Gastroesophageal sphincter (tissue), 4 donors: Measurements from ENCODE around the gene FYB2. TPM values are rescaled to one million over a fixed set of nuclear protein-coding genes. Genes with fewer than 3 reads are reported as not detected.

ENCODE experiments used
- ATAC-seq: fragments of 150-250 bp; one replicate; pipeline ENCODE4 v1.9.1; 2016; ENCODE audit warnings: mild to moderate bottlenecking, moderate library complexity
- H3K27ac ChIP-seq, 4 donors: fragments of 200-600 bp; sonication (generic) in 3 of 4; 1 replicate in 3 of 4; 2 replicates in 1 of 4; pipeline ENCODE4 v1.5.1; 2016 to 2019
- H3K27me3 ChIP-seq: fragments of 200-600 bp; sonication (generic); one replicate; pipeline ENCODE4 v1.5.1; 2019
- H3K36me3 ChIP-seq, 2 donors: fragments of 200-600 bp; sonication (generic); one replicate each; pipeline ENCODE4 v1.5.1; 2019; ENCODE audit warnings: control low read depth in 1 of 2
- H3K4me1 ChIP-seq, 3 donors: fragments of 200-600 bp; sonication (generic); 1 replicate in 2 of 3; 2 replicates in 1 of 3; pipeline ENCODE4 v1.5.1; 2016 to 2019; ENCODE audit warnings: control low read depth in 2 of 3
- H3K4me3 ChIP-seq, 2 donors: fragments of 200-600 bp; sonication (generic); one replicate each; pipeline ENCODE4 v1.5.1; 2019; ENCODE audit warnings: mild to moderate bottlenecking in 1 of 2, moderate library complexity in 1 of 2
- H3K9me3 ChIP-seq, 3 donors: fragments of 200-600 bp; sonication (generic); one replicate each; pipeline ENCODE4 v1.5.1; 2017 to 2019; ENCODE audit warnings: control low read depth in 2 of 3
- EP300 ChIP-seq: sonication (generic); formaldehyde crosslinking; IDR thresholded peaks from one replicate; pipeline ENCODE4 v1.6.1; 2017; ENCODE audit warnings: antibody characterized with exemption, mild to moderate bottlenecking
- POLR2A ChIP-seq, 2 donors: fragments of 450-650 bp; IDR thresholded peaks; one replicate each; pipeline ENCODE4 v1.6.1; 2017; ENCODE audit warnings: antibody characterized with exemption in 2 of 2, mild to moderate bottlenecking in 2 of 2, moderate library complexity in 1 of 2
- POLR2AphosphoS5 ChIP-seq: sonication (generic); formaldehyde crosslinking; IDR thresholded peaks from one replicate; pipeline ENCODE4 v1.6.1; 2017; ENCODE audit warnings: antibody characterized with exemption
- WGBS, 2 donors: methylation state at CpG; one replicate each; pipeline ENCODE4 v1.1.5; 2018; ENCODE audit warnings: low coverage in 1 of 2; 5-methylcytosine and 5-hydroxymethylcytosine counted together
- total RNA-seq, 4 donors: library from RNA; depleted of rRNA; stranded (reverse); fragments of >200 nt; gene quantifications; one replicate each; pipeline ENCODE4 v1.1.0, GENCODE V29; 2016
- TF ChIP-seq, protein P1 (sequence below), 4 experiments: fragments of 200-600 bp in 2 of 4; fragments of 450-650 bp in 2 of 4; sonication (generic) in 1 of 4; IDR thresholded peaks; one replicate each; pipeline ENCODE4 v1.5.1; 2017 to 2019; ENCODE audit warnings: antibody characterized with exemption in 4 of 4, mild to moderate bottlenecking in 2 of 4, moderate library complexity in 2 of 4

The FYB2 gene
- total RNA-seq, 4 donors from 2014 or later, result 0.64 TPM; not detected in 3

DNA sequence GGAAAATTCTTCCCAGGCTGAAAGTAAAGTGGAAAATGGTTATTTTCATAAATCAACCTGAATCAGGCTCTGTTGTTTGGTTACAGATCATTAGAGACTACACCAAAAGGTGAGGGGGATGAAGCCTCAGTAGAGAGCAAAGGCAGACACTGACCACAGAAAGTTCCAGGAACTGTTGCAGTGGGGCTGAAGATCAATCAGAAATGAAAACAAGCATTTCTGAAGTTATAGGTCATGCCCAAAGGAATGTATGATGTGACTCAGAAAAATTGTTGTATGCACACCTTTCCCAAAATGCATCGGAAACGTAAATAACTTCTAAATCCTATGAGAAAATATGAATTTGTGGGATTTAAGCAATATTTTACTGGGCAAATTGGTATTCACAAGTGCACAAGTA lies 63.3 kb downstream of the FYB2 start:
- H3K4me1 ChIP-seq, result no peaks in the 10 kb centered on the region
- H3K27me3 ChIP-seq, result no peaks in the 10 kb centered on the region
- TF ChIP-seq POLR2AphosphoS5 (no peak), POLR2A (IDR thresholded peaks at IDR 0.05) (no peak), EP300 (no peak)
- TF ChIP-seq, protein P1, sequence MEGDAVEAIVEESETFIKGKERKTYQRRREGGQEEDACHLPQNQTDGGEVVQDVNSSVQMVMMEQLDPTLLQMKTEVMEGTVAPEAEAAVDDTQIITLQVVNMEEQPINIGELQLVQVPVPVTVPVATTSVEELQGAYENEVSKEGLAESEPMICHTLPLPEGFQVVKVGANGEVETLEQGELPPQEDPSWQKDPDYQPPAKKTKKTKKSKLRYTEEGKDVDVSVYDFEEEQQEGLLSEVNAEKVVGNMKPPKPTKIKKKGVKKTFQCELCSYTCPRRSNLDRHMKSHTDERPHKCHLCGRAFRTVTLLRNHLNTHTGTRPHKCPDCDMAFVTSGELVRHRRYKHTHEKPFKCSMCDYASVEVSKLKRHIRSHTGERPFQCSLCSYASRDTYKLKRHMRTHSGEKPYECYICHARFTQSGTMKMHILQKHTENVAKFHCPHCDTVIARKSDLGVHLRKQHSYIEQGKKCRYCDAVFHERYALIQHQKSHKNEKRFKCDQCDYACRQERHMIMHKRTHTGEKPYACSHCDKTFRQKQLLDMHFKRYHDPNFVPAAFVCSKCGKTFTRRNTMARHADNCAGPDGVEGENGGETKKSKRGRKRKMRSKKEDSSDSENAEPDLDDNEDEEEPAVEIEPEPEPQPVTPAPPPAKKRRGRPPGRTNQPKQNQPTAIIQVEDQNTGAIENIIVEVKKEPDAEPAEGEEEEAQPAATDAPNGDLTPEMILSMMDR (IDR thresholded peaks at IDR 0.05), result no peak
- H3K9me3 ChIP-seq, result no peaks in the 10 kb centered on the region
- ATAC-seq, result no peak
- 92 to 93% methylated on average over 2 of the region's 2 CpGs for WGBS, 2 donors
- no peaks in the 10 kb centered on the region for H3K36me3 ChIP-seq
- no peak overlapping the region for H3K27ac ChIP-seq
- no peak overlapping the region for H3K4me3 ChIP-seq

DNA sequence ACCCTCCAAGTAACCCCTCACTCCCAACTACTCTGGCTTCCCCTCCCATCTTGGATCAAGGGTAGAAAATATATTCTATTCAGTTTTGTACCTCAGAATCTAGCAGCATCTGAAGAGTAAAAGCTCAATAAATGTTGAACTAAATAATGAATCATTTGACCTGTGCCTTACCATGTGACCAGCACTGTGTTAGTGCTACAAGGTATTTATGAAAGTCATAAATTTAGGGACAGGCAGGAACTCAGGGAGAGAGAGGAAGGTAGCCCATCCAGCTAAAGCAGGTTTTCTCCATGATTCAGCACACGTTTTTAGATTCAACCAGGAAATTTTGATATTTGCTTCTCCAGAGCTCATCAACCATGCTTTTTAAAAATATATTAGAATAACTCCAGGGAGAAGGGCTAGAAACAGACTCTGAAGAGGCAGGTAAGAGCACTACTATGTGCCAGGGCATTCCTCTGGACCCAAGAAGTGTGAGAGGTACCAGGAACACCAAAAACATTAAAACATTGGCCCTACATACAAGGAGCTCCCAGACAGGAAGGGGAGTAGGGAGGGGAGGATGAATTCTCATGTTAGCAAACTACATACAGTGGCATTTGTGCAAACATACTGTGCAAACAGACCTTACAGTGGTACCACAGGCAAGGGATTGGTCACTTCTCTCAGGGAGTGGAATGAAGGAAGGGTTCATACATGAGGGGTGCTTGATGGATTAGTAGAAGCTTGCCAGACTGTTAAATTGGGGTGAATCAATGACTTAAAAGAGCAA lies 64.3 kb downstream of the FYB2 start:
- WGBS, 2 donors, result 43 to 75% methylated on average over 1 of the region's 1 CpG
- no peaks in the 10 kb centered on the region for H3K36me3 ChIP-seq
- no peaks in the 10 kb centered on the region for H3K9me3 ChIP-seq

DNA sequence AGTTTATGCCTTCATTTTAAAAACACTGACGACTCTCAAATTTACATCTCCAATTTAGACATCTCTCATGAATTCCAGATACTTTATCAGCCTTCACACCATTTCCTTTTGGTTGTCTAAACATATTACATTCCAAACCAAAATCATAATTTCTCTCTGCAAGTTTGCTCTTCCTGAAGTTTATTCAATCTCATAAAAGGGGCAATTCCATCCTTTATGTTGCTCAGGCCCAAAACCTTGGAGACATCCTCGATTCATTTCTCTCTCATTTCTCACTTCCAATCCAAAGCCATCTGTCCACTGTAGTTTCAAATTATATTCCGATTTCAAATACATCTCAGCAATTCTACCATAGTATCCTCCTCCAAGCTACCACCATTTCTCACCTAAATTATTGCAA lies 74.0 kb downstream of the FYB2 start:
- WGBS, 2 donors, result 70 to 87% methylated on average over 2 to 3 of the region's 3 CpGs

More for the DNA sequence above, 64.3 kb downstream of the FYB2 start:
- no peak overlapping the region for H3K27ac ChIP-seq
- TF ChIP-seq, protein P1 (IDR thresholded peaks at IDR 0.05), result no peak
- TF ChIP-seq POLR2AphosphoS5 (no peak), EP300 (no peak), POLR2A (IDR thresholded peaks at IDR 0.05) (no peak)
- no peak for ATAC-seq
- no peaks in the 10 kb centered on the region for H3K27me3 ChIP-seq
- no peak overlapping the region for H3K4me3 ChIP-seq
- no peaks in the 10 kb centered on the region for H3K4me1 ChIP-seq

DNA sequence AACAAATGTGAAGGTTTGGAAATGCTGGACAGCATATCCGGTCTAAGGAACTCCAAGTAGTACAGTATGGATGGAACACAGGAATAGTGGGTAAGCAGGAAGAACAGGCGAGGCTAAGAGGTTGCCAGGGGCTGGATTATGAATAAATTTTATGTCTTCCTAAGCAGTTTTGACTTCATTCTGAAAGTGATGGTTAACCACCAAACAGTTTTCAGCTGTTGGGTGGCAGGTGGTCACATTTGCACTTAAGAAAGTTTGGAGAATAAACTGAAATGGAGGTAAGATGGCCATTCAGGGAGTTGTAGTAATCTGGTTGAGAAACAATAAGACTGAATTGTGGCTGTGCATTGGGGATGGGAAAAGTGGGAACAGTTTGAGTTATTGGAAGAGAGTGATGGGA lies 90.2 kb downstream of the FYB2 start:
- Histone ChIP-seq H3K4me3 (no peak overlapping the region), H3K27ac (no peak overlapping the region), H3K36me3 (no peaks in the 10 kb centered on the region), H3K27me3 (peaks cover 13% of the 10 kb centered on the region), H3K9me3 (peaks cover 0 to 5% (median 0%) of the 10 kb centered on the region in 3 donors), H3K4me1 (no peaks in the 10 kb centered on the region)
- ATAC-seq, result no peak
- TF ChIP-seq, protein P1 (IDR thresholded peaks at IDR 0.05), result no peak
- TF ChIP-seq EP300 (no peak), POLR2A (IDR thresholded peaks at IDR 0.05) (no peak), POLR2AphosphoS5 (no peak)
- 75 to 81% methylated on average over 2 of the region's 2 CpGs for WGBS, 2 donors

More for the DNA sequence above, 74.0 kb downstream of the FYB2 start:
- Histone ChIP-seq H3K4me1 (no peaks in the 10 kb centered on the region), H3K36me3 (no peaks in the 10 kb centered on the region), H3K9me3 (no peaks in the 10 kb centered on the region), H3K27me3 (no peaks in the 10 kb centered on the region), H3K27ac (no peak overlapping the region), H3K4me3 (no peak overlapping the region)
- no peak for TF ChIP-seq POLR2A (IDR thresholded peaks at IDR 0.05)
- TF ChIP-seq EP300, result no peak
- TF ChIP-seq, protein P1 (IDR thresholded peaks at IDR 0.05), result no peak
- TF ChIP-seq POLR2AphosphoS5, result no peak
- ATAC-seq, result no peak

DNA sequence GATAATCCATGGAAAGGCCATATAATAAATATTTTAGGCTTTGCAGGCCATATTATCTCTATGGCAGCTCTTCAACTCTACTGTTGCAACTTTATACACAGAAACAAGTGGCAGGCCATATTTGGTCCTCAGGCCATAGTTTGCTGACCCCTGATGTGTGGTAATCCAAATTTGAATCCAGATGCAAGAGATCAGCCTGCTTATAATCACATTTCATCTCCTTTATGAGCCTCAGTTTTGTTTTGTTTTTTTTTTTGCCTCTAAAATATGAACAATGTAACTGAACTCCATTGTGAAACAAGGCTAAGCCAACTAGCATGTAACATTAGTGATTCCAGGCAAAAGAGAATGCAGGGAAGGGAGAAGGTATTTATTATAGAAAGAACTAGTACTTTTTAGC lies 92.5 kb downstream of the FYB2 start:
- Histone ChIP-seq H3K27ac (no peak overlapping the region), H3K36me3 (no peaks in the 10 kb centered on the region), H3K9me3 (no peaks in the 10 kb centered on the region), H3K4me3 (no peak overlapping the region), H3K4me1 (no peaks in the 10 kb centered on the region), H3K27me3 (peaks cover 13% of the 10 kb centered on the region)
- TF ChIP-seq EP300, result no peak
- TF ChIP-seq, protein P1 (IDR thresholded peaks at IDR 0.05), result no peak
- TF ChIP-seq POLR2A (IDR thresholded peaks at IDR 0.05), result no peak
- no peak for TF ChIP-seq POLR2AphosphoS5
- no peak for ATAC-seq
